Activated gamma-delta T cell (primary cell): ENCODE results near the gene FAM47C.
"Not testable (repeated sequence)": the region's sequence is repeated elsewhere in the genome, so short reads cannot be mapped to it uniquely, and the experiment has no call there.

Experiments used
- DNase-seq: peaks from one replicate; lab custom pipeline; 2025; lab: John Stamatoyannopoulos, UW
- total RNA-seq, 2 donors: gene quantifications; one replicate each; lab custom pipeline; 2026; lab: John Stamatoyannopoulos, UW

FAM47C gene
- total RNA-seq = 0 reads per million in 2 donors

- not testable (repeated sequence) for DNase-seq
These were observed at the start of gene FAM47C for GRCh38 chrX:37008182-37008581. Gene FAM47C, plus strand, starts transcription at chrX:37008366. Its CDS starts 45 bp downstream, at chrX:37008411.

- DNase-seq = no peak
These were observed 46.6 kb upstream of the FAM47C start for GRCh38 chrX:36961590-36961989.

DNA sequence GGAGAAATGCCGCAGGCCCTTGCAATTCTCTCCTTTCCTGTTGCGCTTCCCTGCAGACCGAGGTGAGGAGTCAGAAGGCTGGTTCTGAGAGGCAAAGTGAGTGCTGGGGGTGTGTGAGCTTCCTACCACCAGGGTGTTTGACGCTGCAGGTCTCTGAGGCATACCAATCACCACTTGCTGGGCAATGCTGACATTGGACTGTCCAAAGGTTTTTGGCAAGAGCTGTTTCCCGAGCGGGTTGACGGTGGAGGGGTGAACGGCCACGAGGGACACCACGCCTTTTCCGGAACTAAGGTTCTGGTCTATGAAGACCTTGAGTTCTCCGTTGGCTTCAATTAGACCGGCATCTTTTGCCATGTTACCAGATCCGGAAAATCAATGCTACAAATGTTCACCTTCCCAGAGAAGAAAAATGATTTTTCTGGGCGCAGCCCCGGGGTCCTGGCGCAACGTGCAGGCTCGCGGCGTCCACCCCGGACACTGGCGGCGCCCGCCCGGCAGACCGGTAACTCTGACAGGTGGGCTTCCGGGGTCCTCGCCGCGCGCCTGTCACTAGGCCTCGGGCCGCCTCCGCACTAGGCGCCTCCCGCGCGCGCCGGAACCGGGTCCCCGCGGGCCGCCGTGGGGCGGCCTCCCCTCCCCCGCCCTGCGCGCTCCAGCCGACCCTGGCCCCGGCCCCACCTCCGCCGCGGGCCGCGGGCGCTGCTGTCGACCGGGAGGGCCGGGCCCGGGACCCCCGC, 44.9 kb upstream of the FAM47C start:
- peak; percentile 9 for DNase-seq

- peak; percentile 9 for DNase-seq
These were observed 44.3 kb upstream of the FAM47C start for GRCh38 chrX:36963852-36964251.

- no peak for DNase-seq
These were observed 34.6 kb upstream of the FAM47C start for GRCh38 chrX:36973575-36973974.

- no peak for DNase-seq
These were observed 33.3 kb upstream of the FAM47C start for GRCh38 chrX:36974911-36975310.

DNA sequence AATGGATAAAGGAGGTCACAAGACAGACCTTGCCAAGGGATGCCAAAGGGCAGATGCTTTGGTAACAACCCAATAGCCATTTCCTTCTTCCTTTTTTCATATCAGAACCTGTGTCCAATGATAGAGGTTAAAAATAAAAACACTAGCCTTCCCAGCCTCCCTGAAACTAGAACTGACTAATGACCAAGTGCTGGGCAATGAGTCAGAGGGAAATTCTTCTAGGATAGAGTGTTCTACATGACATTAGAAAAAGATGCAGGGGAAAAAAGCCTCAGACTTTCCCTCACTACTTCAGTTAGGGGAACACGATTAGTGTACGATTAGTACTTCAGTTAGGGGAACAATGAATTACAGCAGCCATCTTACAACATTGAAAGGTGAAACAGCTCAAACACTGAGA, 29.3 kb upstream of the FAM47C start:
- DNase-seq = no peak

DNA sequence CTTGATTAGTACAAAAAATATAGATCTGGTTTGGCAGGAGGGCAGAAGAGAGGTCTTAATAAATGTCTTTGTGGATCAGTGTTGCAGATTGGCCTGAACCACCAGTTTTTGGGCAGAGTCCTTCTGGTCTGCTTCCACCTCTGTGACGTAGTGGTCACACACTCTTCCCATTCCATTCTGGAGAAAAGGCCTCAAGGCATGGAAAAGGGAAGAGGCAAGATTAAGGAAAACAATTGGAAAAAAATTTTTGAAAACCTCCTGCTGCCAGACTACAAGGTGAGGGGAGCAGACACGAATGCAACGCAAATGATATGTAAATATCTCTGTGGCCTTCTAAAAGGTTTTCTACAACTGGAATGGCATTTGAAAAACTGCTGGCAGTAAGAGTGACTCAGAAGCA, 24.3 kb upstream of the FAM47C start:
- no peak for DNase-seq

- DNase-seq = not testable (repeated sequence)
These were observed 22.6 kb upstream of the FAM47C start for GRCh38 chrX:36985416-36986209.

GRCh38 chrX:36986231-36986630, 21.9 kb upstream of the FAM47C start:
- DNase-seq = no peak

GRCh38 chrX:36987212-36987611, 21.0 kb upstream of the FAM47C start:
- not testable (repeated sequence) for DNase-seq

DNA sequence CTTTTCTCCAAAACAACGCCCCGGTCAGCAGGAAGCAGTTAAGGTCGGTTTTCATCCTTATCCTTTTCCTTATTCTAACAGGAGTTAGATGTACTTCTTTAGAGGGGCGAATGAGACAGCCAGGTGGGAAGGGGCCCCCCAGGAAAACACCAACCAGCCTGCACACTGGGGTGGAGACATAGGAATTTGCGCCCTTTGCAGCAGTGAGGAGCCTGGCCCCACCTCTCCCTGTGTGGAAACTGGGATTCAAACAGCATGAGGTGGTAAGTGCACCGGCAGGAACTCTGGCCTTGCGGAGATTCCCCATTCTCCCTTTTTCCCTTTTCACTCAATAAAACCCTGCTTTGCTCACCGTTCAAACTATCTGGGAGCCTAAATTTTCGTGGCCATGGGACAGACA, 8.0 kb upstream of the FAM47C start:
- no peak for DNase-seq

DNA sequence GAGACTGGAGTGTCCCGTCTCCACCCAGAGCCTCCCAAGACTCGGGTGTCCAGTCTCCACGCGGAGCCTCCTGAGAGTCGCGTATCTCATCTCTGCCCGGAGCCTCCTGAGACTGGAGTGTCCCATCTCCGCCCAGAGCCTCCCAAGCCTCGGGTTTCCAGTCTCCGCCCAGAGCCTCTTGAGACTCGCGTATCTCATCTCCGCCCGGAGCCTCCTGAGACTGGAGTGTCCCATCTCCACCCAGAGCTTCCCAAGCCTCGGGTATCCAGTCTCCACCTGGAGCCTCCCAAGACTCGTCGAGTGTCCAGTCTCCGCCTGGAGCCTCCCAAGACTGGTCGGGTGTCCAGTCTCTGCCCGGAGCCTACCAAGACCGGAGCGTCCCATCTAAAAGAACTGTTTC, 2.3 kb downstream of the FAM47C start:
- DNase-seq = no peak

GRCh38 chrX:37034260-37034659, 26.1 kb downstream of the FAM47C start:
- DNase-seq = not testable (repeated sequence)

DNA sequence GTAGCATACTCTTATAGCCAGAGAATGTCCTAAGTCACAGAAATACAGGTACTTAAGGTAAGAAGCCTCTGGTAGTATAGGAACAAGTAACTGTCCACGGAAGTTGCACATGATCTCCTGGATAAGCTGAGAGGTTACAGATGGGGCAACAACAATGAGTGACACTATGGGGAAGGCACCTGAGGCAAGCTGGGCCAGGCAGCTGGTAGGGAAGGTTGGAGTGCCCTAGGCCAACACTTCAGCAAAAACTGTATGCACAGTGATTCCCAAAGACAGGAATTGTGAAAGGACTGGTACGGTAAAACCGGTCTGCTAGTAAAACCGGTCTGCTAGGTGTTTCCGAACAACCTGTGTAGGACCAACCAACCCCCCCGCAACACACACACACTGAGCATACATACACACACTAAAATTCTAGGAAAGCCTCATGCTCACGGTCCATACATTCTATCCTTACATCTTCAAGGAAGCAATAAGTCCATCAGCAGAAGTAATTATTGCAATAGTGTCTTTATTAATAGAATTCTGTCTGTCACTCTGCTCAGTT, 28.6 kb downstream of the FAM47C start:
- DNase-seq = not testable (repeated sequence)

DNA sequence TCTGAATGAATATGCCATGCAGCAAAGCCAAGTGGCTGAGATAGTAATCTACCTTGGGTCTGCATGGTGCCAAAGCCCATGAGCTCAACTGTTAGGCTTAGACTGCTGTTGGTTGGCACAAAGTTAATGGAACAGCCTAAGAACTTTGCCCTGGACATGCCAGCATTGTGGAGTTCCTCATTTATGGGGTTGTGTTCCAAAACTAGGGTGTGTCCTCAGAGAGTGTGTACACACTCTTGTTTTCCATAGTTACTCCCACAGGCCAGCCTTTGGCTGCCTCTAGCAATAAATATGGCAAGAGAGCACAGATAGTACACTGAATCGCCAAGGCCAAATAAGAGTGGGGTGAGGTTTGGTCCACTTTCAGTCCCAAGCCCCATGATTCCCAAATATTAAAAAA, 30.6 kb downstream of the FAM47C start:
- not testable (repeated sequence) for DNase-seq

DNA sequence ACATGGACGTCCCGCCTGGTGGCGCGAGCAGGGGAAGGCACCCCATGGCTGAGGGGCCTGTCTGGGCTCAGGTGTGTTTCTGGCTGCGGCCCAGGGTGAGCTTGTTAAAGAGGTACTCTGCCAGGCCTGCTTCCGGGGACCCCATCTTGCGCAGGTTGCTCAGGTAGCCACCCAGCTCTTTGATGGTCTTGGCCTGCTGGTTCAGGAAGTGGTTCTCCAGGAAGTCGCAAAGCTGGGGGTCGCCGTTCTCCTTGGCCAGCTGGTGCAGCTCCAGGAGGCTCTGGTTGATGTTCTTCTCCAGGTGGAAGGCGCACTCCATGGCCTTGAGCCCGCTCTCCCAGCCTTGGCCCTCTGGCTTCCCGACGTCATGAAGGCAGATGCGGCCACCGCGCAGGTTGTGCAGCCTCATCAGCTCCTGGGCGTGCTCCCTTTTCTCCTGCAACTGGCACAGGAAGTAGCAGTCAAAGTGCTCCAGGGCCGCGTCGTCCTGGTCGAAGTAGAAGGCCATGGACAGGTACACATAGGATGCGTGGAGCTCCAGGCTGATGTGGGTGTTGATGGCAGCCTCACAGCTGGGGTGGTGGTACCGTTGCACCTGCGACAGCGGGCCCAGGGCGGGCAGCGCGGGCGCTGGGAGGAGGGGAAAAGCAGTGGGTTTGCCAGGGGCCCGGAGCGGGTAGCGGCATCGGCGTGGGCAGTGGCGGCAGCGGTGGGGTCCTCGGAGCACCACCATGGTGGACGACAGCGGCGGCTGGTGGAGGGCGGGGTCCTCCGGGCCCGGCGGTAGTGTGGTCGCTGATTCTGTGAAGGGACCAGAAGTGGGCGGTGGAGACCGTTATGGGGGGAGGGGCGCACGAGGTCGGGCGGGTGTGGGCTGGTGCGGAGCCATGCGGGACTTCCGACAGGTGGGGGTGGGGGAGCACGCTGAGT, 35.1 kb downstream of the FAM47C start:
- peak; percentile 13 for DNase-seq

- DNase-seq = no peak
These were observed 39.6 kb downstream of the FAM47C start for GRCh38 chrX:37047776-37048175.

GRCh38 chrX:37057572-37057971, 49.4 kb downstream of the FAM47C start:
- DNase-seq = not testable (repeated sequence)

- no peak for DNase-seq
These were observed 52.8 kb downstream of the FAM47C start for GRCh38 chrX:37060999-37061398.
